G401 (cell line): ENCODE measurements around the gene SLC16A10. TPM values are rescaled to one million over a fixed set of nuclear protein-coding genes. Genes with fewer than 3 reads are reported as not detected.
A peak's percentile ranks its signal among the peaks of the same experiment; 100 is the strongest.
"Not testable (repeated sequence)": the region's sequence is repeated elsewhere in the genome, so short reads cannot be mapped to it uniquely, and the experiment has no call there.

Experiments
- DNase-seq: peaks from one replicate; pipeline ENCODE4 v3.0.0-alpha.2; 2015; ENCODE audit warnings: low spot score
- in situ Hi-C: cut with HindIII; loops from 2 replicates; pipeline ENCODE4 v1.10.0; 2016; ENCODE audit warnings: low sequenced_read_pairs, mixed read lengths
- total RNA-seq: library from RNA; depleted of rRNA; stranded (reverse); fragments of >200 nt; shearing (Covaris generic); gene quantifications from 2 replicates; pipeline ENCODE4 v1.2.3, GENCODE V29; 2014; rRNA removed

SLC16A10 gene
- 3.7 and 4.2 TPM in 2 replicates for total RNA-seq

DNA sequence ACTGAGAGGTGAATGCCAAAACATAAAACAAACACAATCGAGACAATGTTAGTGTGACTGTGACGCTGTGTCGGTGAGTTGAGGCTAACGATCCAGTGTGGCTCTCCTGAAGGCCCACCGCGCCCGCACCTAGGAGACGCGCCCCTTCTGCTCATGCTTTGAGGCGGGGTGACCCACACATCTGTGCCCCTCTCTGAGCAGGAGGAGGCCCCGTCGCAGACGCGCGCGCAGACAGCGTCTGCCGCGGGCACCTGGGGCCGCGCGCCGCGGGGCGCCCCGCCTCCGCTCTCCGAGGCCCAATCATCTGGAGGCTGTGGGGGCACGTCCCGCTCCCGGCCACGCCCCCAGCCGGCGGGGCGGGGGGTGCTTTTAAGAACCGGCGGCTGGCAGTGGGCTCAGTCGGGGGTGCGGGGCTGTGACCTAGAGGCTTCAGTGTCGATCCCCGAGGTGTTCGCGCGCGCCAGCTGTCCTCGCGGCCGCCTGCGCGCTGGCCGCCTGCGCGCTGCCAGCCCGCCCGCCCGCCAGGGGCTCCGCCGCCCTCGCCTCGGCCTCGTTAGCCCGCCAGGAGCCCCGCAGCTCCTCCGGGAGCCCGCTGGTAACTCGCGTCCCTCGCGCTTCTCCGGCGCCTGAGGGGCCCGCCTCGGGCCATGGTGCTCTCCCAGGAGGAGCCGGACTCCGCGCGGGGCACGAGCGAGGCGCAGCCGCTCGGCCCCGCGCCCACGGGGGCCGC lies at the start of gene SLC16A10:
SLC16A10 (plus strand) TSS at position 398 of the 730 bp plus-strand sequence; CDS start at position 648, 250 bp downstream.
- peak; percentile 75 for DNase-seq
- in situ Hi-C loops, result no loop called here

DNA sequence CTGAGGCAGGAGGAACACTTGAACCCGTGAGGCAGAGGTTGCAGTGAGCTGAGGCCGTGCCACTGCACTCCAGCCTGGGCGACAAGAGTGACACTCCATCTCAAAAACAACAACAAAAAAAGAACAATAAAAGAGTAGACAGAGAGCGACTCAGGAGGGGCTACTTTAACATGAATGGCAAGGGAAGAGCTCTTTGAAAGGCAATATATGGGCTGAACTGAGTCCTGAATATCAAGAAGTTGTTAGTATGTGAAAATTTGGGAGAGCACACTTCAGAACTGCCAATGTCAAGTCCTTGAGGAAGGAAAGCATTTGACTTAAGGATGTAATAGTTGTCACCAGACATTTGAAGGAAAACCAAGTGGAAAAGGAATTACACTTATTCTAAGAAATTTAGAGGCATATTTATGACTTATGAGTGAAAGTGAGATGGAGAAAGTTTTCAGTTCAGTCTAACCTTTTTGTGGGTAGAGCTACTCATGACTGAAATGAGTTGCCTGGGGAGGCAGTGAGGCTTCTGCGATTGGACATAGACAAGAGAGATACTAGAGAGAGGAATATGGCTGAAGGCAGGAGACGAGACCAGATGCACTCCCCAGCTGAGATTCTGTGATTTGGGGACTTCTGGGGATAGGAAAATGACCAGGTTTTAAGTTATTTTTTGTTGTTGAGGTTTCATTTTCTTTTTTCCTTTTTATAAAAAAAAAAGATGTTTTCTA lies 48.6 kb upstream of the SLC16A10 start:
- no peak for DNase-seq
- in situ Hi-C loops, result no loop called here

- no peak for DNase-seq
- in situ Hi-C loops, result no loop called here
These were observed 45.4 kb upstream of the SLC16A10 start for GRCh38 chr6:111041917-111042316.

- in situ Hi-C loops, result no loop called here
- DNase-seq, result no peak
These were observed 40.1 kb upstream of the SLC16A10 start for GRCh38 chr6:111047244-111047643.

DNA sequence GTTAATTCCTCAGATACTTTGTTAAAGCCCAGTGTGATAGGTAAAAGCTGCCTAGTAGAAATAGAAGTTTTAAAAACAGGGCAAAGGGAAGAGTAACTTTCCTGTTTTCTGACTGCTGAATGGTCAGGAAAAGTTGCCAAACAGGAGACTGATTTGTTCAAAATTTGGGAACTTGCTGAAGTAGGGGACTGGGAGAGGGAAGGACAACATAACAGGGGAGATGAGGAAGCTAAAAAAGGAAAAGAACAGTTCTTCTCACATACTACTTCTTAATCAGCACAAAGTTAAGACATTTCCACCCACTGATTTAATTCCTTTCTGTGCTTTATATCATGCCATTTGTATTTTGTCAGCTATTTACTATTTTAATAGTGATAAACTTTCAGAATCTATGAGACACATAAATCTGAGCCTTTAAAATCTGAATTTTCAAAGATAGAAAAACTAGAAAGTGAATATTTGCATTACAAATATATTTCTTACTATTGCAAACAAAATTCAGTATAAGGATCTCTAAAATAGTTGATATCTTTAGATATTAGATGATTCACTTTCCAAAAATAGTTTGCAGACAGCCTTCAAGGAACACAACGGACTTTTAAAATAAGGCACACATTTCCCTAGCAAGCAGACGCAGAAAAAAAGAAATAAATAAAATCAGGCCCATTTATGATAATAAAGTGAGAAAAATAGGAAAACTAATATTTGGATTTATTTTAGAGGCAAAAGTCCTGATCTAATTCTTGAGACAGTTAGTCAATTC lies 36.9 kb upstream of the SLC16A10 start:
- in situ Hi-C loops, result no loop called here
- DNase-seq, result no peak

DNA sequence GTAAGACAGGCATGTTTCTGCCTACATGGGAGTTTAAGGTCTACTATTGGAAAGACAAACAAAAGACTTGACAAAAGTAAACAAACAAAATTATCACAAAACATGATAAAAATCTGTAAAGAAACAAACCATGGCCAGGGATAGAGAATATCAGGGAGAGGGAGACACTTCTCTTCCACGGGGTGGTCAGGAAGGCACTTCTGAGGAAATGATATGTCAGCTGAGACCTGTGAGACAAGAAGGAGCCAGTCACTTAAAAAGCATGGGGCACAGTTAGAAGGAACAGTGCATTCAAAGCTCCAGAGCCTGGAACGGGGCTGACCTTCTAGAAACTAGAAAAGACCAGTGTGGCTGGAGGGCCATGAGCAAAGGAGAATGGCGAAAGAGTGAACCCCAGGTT lies 35.1 kb upstream of the SLC16A10 start:
- in situ Hi-C loops, result no loop called here
- no peak for DNase-seq

DNA sequence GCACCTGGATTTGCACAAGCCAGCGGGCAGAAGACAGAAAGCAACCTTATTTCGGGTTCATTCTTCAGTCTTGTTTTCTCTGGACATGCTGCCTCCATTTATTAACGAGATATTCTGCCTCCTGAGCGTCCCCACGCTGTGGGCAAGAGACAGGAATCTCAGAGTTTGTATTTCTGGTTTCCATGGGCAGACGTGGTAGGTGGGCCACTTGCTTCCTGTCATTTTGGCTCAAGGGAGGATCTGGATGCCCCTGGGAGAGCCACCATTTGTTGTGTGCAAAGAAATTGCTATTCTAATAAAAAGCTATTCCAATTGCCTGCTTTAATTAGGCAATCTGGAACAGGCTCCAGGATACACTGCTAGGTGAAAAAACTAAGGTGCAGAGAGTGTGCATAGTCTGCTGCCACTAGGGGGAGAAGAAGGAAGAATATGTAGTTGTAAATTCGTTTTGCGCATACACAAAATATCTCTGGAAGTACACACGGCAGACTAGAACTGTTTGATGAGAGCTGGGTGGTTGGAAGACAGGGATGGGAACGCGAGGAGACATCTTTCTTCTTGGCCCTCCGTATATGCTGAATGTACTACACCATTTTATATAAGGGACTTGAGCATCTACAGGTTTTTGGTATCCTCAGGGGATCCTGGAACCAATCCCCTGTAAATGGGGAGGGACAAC lies 30.1 kb upstream of the SLC16A10 start:
- in situ Hi-C loops, result no loop called here
- DNase-seq, result peak; percentile 76

GRCh38 chr6:111061508-111061907 lies 25.8 kb upstream of the SLC16A10 start:
- no peak for DNase-seq
- in situ Hi-C loops, result no loop called here

DNA sequence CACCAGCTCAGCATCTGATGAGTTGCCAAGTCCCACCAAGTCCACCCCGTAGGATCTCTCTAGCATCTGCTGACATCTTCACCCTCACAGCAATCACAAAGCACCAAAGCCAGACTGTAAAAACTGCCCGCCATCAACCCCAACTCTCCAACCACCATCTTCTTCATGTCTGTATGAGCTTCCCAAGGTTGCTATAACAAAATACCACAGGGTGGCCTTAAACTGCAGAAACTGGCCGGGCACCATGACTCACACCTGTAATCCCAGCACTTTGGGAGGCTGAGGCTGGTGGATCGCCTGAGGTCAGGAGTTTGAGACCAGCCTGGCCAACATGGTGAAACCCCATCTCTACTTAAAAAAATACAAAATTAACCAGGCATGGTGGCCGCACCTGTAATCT lies 25.3 kb upstream of the SLC16A10 start:
- in situ Hi-C loops, DNase-seq: not testable (repeated sequence)

DNA sequence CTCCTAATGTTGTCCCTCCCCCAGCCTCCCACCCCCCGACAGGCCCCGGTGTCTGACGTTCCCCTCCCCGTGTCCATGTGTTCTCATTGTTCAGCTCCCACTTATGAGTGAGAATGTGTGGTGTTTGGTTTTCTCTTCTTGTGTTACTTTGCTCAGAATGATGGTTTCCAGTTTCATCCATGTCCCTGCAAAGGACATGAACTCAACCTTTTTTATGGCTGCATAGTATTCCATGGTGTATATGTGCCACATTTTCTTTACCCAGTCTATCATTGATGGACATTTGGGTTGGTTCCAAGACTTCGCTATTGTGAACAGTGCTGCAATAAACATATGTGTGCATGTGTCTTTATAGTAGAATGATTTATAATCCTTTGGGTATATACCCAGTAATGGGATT lies 24.4 kb upstream of the SLC16A10 start:
- in situ Hi-C loops, DNase-seq: not testable (repeated sequence)

- in situ Hi-C loops, result no loop called here
- no peak for DNase-seq
These were observed 19.0 kb upstream of the SLC16A10 start for GRCh38 chr6:111068109-111068865.

DNA sequence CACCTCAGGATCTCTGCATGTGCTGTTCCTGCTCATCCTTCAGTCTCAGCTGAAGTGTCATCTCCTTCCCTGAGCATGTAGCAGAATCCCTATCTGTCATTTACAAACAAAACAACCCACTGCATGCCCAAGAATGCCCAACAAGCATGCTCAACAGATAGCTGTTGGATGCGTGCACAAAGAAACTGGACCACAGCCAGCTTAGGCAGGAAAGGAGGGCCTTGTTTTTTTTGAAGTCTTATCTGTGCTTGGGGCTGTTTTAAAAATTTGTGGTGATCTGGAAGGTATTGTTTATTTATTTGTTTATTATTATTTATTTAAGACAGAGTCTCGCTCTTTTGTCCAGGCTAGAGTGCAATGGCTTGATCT lies 18.5 kb upstream of the SLC16A10 start:
- DNase-seq, result no peak
- in situ Hi-C loops, result no loop called here

- in situ Hi-C loops, result no loop called here
- no peak for DNase-seq
These were observed 17.8 kb upstream of the SLC16A10 start for GRCh38 chr6:111069382-111070104.

DNA sequence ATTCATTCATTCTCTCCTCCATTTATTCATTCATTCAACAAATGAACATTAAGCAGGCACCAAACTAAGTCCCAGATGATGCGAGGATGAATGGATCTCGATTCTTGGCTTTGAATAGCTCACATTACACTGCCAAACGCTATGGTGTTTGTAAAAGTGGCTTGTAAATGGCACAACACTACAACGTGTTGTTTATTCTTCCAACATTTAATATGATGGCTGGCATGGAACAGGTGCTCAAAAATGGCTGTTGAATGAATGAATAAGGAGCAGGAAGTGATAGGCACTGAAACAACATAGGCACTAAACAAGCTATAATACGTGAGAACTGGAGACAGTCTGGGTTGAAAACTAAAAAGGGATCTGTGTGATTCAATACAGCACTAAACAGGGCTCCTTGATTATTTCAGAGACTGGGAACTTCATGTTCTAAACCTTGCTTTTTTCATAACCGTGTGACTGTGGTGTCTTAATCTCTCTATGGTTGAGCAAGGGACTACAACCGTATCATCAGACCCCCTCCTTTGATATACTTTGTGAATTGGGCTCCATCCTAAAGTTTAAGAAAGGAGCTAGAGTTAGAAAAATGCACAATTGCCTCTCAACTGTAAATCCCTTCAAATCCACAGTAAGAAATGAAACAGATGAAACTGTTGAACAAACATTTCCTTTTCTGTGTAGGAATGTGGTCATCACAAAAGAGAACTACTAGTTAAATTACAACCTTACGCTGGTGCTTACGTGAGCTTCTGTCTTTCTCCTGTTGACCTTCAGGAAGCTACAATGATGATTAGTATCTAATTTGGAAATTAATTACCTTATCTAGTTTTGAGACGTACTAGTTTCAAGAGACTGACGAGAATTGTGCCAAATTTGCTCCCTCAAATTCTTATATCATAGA lies 16.9 kb upstream of the SLC16A10 start:
- DNase-seq, result no peak

DNA sequence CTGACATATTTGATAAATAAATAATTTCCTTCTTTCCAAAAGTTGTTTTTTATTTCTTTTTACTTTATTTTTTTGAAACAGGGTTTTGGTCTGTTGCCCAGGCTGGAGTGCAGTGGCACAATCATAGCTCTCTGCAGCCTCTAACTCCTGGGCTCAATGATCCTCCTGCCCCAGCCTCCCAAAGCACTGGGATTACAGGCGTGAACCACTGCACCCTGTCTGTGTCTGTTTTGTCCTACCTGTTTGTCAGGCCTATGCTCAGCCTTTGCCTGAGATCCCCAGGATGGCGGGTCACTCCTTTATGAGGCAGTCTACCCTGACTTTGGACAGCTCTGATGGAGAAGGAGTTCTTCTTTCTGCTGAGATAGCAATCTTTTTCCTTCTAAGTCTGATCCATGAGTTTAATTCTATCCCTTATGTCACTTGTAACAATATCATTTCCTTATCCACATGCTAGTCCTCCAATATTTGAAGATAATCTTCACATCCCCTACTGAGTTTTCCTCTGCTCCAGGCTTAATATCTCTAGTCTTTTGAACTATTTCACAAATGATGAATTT lies 14.4 kb upstream of the SLC16A10 start:
- in situ Hi-C loops, result no loop called here
- no peak for DNase-seq

More for the DNA sequence above, 16.9 kb upstream of the SLC16A10 start:
- in situ Hi-C loops, result no loop called here

DNA sequence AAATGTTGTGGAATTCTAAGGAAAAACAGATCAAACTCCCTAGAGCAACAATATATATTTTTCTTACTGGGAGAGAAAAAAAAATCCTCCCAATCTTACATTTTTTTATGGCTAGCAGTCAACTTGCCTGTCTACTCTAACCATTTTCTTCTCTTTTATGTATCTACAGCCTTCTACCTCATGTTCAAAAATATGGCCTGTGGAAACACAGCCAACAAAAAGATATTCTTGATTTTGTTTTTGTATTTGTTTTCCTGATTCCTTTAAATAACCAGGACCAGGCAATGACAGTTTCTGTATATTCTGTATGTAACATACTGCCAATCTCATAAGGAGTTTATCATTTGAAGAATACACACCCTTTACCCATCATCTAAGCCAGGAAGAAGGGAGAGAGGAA lies 13.0 kb upstream of the SLC16A10 start:
- in situ Hi-C loops, result no loop called here
- no peak for DNase-seq
